Activated CD4-positive, alpha-beta T cell treated with anti-CD3 and anti-CD28 coated beads, Interleukin-2, amount 10 ng/mL, durations not matched to agents 7 days and 5 days (primary cell): ENCODE data around the gene FES. TPM values are rescaled to one million over a fixed set of nuclear protein-coding genes. Genes with fewer than 3 reads are reported as not detected.
"Not testable (repeated sequence)": the region's sequence is repeated elsewhere in the genome, so short reads cannot be mapped to it uniquely, and the experiment has no call there.

Experiments used
- CTCF ChIA-PET: fragments of 350-600 bp; sonication (Branson Sonifier 250); formaldehyde crosslinking; loops from one replicate; lab custom pipeline; 2021; ENCODE audit warnings: antibody characterized with exemption; lab: Charles Lee
- POLR2A ChIA-PET: fragments of 350-600 bp; sonication (Branson Sonifier 250); formaldehyde crosslinking; loops from one replicate; lab custom pipeline; 2021; ENCODE audit warnings: antibody characterized with exemption; lab: Charles Lee
- DNase-seq: peaks from one replicate; pipeline ENCODE4 v3.0.0-alpha.2; 2020
- H3K27ac Mint-ChIP-seq: one replicate; pipeline ENCODE4 v1.8.0; 2021; ENCODE audit warnings: mild to moderate bottlenecking, moderate library complexity, mixed read lengths
- H3K27me3 Mint-ChIP-seq: one replicate; pipeline ENCODE4 v1.8.0; 2021; ENCODE audit warnings: mixed read lengths
- H3K36me3 Mint-ChIP-seq: one replicate; pipeline ENCODE4 v1.8.0; 2021; ENCODE audit warnings: low read depth, mixed read lengths
- H3K4me1 Mint-ChIP-seq: one replicate; pipeline ENCODE4 v1.8.0; 2021; ENCODE audit warnings: mixed read lengths
- H3K4me3 Mint-ChIP-seq: one replicate; pipeline ENCODE4 v1.8.0; 2021; ENCODE audit warnings: mild to moderate bottlenecking, moderate library complexity, mixed read lengths
- H3K9me3 Mint-ChIP-seq: one replicate; pipeline ENCODE4 v1.8.0; 2021; ENCODE audit warnings: mixed read lengths
- total RNA-seq, 2 experiments: library from RNA; stranded (reverse); gene quantifications; one replicate each; pipeline ENCODE4 v1.2.3, GENCODE V29; 2021

Gene FES
- total RNA-seq, 2 experiments from 2014 or later, result 8.6 to 10.7 TPM

GRCh38 chr15:90918034-90918788 lies 33.9 kb downstream of the FES start:
- H3K4me1 Mint-ChIP-seq, result peaks cover 12% of the 10 kb centered on the region
- CTCF ChIA-PET, result interaction anchor here (0.9 to 2.6 kb wide), 4 partner anchors 9 to 231 kb away, joined by 3 to 25 read pairs (median 3); partner anchors contain the start of gene HDDC3
- peaks cover 58% of the 10 kb centered on the region for H3K36me3 Mint-ChIP-seq
- DNase-seq, result no peak
- no peak overlapping the region for H3K4me3 Mint-ChIP-seq
- no peak overlapping the region for H3K27ac Mint-ChIP-seq
- POLR2A ChIA-PET, result no interaction called here
- H3K27me3 Mint-ChIP-seq, result no peaks in the 10 kb centered on the region
- no peaks in the 10 kb centered on the region for H3K9me3 Mint-ChIP-seq

GRCh38 chr15:90918835-90919234 lies 34.5 kb downstream of the FES start:
- Mint-ChIP-seq H3K4me1 (peaks cover 14% of the 10 kb centered on the region), H3K9me3 (no peaks in the 10 kb centered on the region), H3K27ac (no peak overlapping the region), H3K27me3 (no peaks in the 10 kb centered on the region), H3K36me3 (peaks cover 52% of the 10 kb centered on the region), H3K4me3 (no peak overlapping the region)
- POLR2A ChIA-PET, result no interaction called here
- no peak for DNase-seq
- CTCF ChIA-PET, result interaction anchor here (1.0 to 2.6 kb wide), 3 partner anchors 13 to 232 kb away, joined by 3 to 25 read pairs (median 3); partner anchors contain the start of gene HDDC3

- Mint-ChIP-seq H3K4me1 (peaks cover 27% of the 10 kb centered on the region), H3K9me3 (no peaks in the 10 kb centered on the region), H3K36me3 (peaks cover 35% of the 10 kb centered on the region), H3K27ac (no peak overlapping the region), H3K4me3 (no peak overlapping the region), H3K27me3 (no peaks in the 10 kb centered on the region)
- ChIA-PET CTCF (interaction anchor here (1.5 to 6.3 kb wide), 2 partner anchors 11 kb away, joined by 3 to 51 read pairs; partner anchors contain the start of genes HDDC3 and UNC45A), POLR2A (interaction anchor here (1.5 kb wide), 1 partner anchor 19 kb away, joined by 6 read pairs; the partner anchor contains the start of gene MAN2A2)
- no peak for DNase-seq
These were observed 37.6 kb downstream of the FES start for GRCh38 chr15:90921887-90922286.

GRCh38 chr15:90922712-90923322 lies 38.5 kb downstream of the FES start:
- Mint-ChIP-seq H3K4me1 (peaks cover 27% of the 10 kb centered on the region), H3K36me3 (peaks cover 29% of the 10 kb centered on the region)
- H3K4me3 Mint-ChIP-seq, DNase-seq, H3K9me3 Mint-ChIP-seq, H3K27ac Mint-ChIP-seq, H3K27me3 Mint-ChIP-seq: not testable (repeated sequence)
- POLR2A ChIA-PET, result interaction anchor here (1.2 to 1.5 kb wide), 2 partner anchors 19 to 20 kb away, joined by 3 to 6 read pairs; partner anchors contain the start of gene MAN2A2
- CTCF ChIA-PET, result interaction anchor here (0.8 to 6.3 kb wide), 5 partner anchors 8 to 20 kb away, joined by 3 to 51 read pairs (median 3); partner anchors contain the start of genes HDDC3, MAN2A2 and UNC45A

- H3K4me3 Mint-ChIP-seq, result no peak overlapping the region
- DNase-seq, result no peak
- peaks cover 25% of the 10 kb centered on the region for H3K36me3 Mint-ChIP-seq
- POLR2A ChIA-PET, result no interaction called here
- CTCF ChIA-PET, result interaction anchor here (0.5 to 6.3 kb wide), 2 partner anchors 9 to 105 kb away, joined by 3 to 51 read pairs; partner anchors contain the start of genes HDDC3 and UNC45A
- no peaks in the 10 kb centered on the region for H3K9me3 Mint-ChIP-seq
- H3K4me1 Mint-ChIP-seq, result peaks cover 34% of the 10 kb centered on the region
- H3K27me3 Mint-ChIP-seq, result no peaks in the 10 kb centered on the region
- peak overlapping the region; percentile 62 for H3K27ac Mint-ChIP-seq
These were observed 40.1 kb downstream of the FES start for GRCh38 chr15:90924375-90924774.

- H3K27ac Mint-ChIP-seq, H3K36me3 Mint-ChIP-seq, H3K27me3 Mint-ChIP-seq, H3K9me3 Mint-ChIP-seq, DNase-seq, POLR2A ChIA-PET, H3K4me3 Mint-ChIP-seq: not testable (repeated sequence)
- CTCF ChIA-PET, result interaction anchor here (1.0 to 1.4 kb wide), 2 partner anchors 9 to 24 kb away, joined by 3 read pairs; no protein-coding TSS in a partner anchor
- peaks cover 51% of the 10 kb centered on the region for H3K4me1 Mint-ChIP-seq
These were observed 42.5 kb downstream of the FES start for GRCh38 chr15:90926766-90927165.

- Mint-ChIP-seq H3K4me1 (peaks cover 50% of the 10 kb centered on the region), H3K4me3 (peak overlapping the region; percentile 24)
- POLR2A ChIA-PET, H3K36me3 Mint-ChIP-seq, DNase-seq, H3K9me3 Mint-ChIP-seq, H3K27me3 Mint-ChIP-seq, H3K27ac Mint-ChIP-seq: not testable (repeated sequence)
- CTCF ChIA-PET, result interaction anchor here (5.4 kb wide), 1 partner anchor 42 kb away, joined by 25 read pairs; no protein-coding TSS in a partner anchor
These were observed 43.8 kb downstream of the FES start for GRCh38 chr15:90928106-90928505.

GRCh38 chr15:90929246-90930019 lies 45.1 kb downstream of the FES start:
- peaks cover 6% of the 10 kb centered on the region for H3K36me3 Mint-ChIP-seq
- ChIA-PET CTCF (interaction anchor here (0.6 to 9.8 kb wide), 9 partner anchors 16 to 1595 kb away, joined by 3 to 140 read pairs (median 4); partner anchors contain the start of genes POLG and RCCD1), POLR2A (interaction anchor here (0.6 to 0.7 kb wide), 3 partner anchors 9 to 44 kb away, joined by 3 to 4 read pairs (median 3); no protein-coding TSS in a partner anchor)
- no peaks in the 10 kb centered on the region for H3K9me3 Mint-ChIP-seq
- DNase-seq, result no peak
- H3K4me3 Mint-ChIP-seq, result peak overlapping the region; percentile 98
- no peaks in the 10 kb centered on the region for H3K27me3 Mint-ChIP-seq
- H3K4me1 Mint-ChIP-seq, result peaks cover 56% of the 10 kb centered on the region
- H3K27ac Mint-ChIP-seq, result peak overlapping the region; percentile 100

- Mint-ChIP-seq H3K4me1 (peaks cover 54% of the 10 kb centered on the region), H3K36me3 (peaks cover 7% of the 10 kb centered on the region), H3K9me3 (no peaks in the 10 kb centered on the region), H3K4me3 (peak overlapping the region; percentile 98), H3K27ac (peak overlapping the region; percentile 100), H3K27me3 (no peaks in the 10 kb centered on the region)
- ChIA-PET POLR2A (interaction anchor here (0.7 to 0.9 kb wide), 2 partner anchors 28 to 114 kb away, joined by 3 to 4 read pairs; partner anchors contain the start of gene MAN2A2), CTCF (interaction anchor here (0.6 to 9.8 kb wide), 46 partner anchors 8 to 710 kb away, joined by 3 to 140 read pairs (median 5); partner anchors contain the start of genes BLM, FURIN, MAN2A2 and RCCD1)
- no peak for DNase-seq
These were observed 46.7 kb downstream of the FES start for GRCh38 chr15:90930861-90931574.

- H3K4me1 Mint-ChIP-seq, result peaks cover 59% of the 10 kb centered on the region
- CTCF ChIA-PET, result interaction anchor here (0.6 to 9.8 kb wide), 56 partner anchors 8 to 829 kb away, joined by 3 to 140 read pairs (median 5); partner anchors contain the start of genes BLM, FURIN, IDH2 and MAN2A2
These were observed 47.2 kb downstream of the FES start for GRCh38 chr15:90931575-90931827.

More at GRCh38 chr15:90931575-90931827, 47.2 kb downstream of the FES start:
- H3K4me3 Mint-ChIP-seq, result peak overlapping the region; percentile 98
- H3K27me3 Mint-ChIP-seq, result no peaks in the 10 kb centered on the region
- POLR2A ChIA-PET, result interaction anchor here (0.7 to 0.9 kb wide), 2 partner anchors 28 to 114 kb away, joined by 3 to 4 read pairs; partner anchors contain the start of gene MAN2A2
- H3K9me3 Mint-ChIP-seq, result no peaks in the 10 kb centered on the region
- H3K36me3 Mint-ChIP-seq, result peaks cover 12% of the 10 kb centered on the region
- peak overlapping the region; percentile 100 for H3K27ac Mint-ChIP-seq
- no peak for DNase-seq
